ENCODE measurements around the gene CHMP2A. TPM values are rescaled to one million over a fixed set of nuclear protein-coding genes. Genes with fewer than 3 reads are reported as not detected.

Gene CHMP2A
- polyA plus RNA-seq, 1 of the 3 experiments (the other 2 are of a cell fraction) = 381 TPM

DNA sequence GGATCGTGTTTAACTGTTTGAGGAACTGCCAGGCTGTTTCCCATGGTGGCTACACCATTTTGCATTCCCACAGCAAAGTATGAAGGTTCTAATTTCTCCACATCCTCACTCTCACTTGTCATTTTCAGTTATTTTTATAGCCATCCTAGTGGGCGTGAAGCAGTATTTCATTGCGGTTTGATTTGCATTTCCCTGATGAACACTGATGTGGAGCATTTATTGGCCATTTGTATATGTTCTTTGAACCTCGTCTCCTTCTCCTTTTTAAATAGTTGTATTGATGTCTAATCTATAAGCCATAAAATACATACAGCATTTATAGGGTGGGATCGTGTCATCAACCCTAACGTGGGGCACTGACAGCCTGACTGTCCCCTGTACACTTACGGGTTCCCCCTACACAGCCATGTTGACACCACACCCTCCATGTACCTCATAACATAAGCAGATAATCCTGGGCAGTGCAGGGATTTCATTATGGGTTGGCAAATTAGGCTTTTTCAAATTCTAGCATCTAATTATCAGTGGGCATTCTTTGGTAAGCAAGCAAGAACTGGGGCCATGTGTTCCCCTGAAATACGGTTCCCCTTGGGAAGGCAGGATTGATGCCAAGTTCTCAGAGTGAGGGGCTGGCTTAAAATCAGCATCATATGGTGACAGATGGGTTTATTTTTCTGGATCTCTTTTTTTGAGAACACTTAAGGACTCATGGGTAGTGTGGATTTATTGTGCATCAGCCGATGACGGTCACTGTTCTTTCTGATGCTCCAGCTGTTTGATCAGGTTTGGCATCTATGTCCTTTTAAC, 23.7 kb downstream of the CHMP2A start:
- POLR2A ChIA-PET = interaction anchor here (1.2 kb wide), 1 partner anchor 11 kb away, joined by 4 read pairs; the partner anchor contains the start of gene ZBTB45
- WGBS (ENCODE audit: low lambda C conversion rate) = 36% methylated on average over 10 of the region's 10 CpGs
- H2AFZ ChIP-seq (ENCODE audit: low read depth) = no peak overlapping the region
- no peaks in the 10 kb centered on the region for H3K9me2 ChIP-seq
- no peaks in the 10 kb centered on the region for H3K9me3 ChIP-seq
- CTCF ChIA-PET = no interaction called here
- TF ChIP-seq SIN3A (IDR thresholded peaks at IDR 0.05; ENCODE audit: borderline replicate concordance, low read depth, low read length) (no peak), GATA2 (CRISPR knock-in tag; IDR thresholded peaks at IDR 0.05) (no peak), RAD21 (IDR thresholded peaks at IDR 0.05; ENCODE audit: low read length) (no peak), CHD2 (IDR thresholded peaks at IDR 0.05; ENCODE audit: low read length, partially characterized antibody) (no peak), POLR2AphosphoS5 (IDR thresholded peaks at IDR 0.05; ENCODE audit: low read depth, low read length) (no peak), NFIC (IDR thresholded peaks at IDR 0.05; ENCODE audit: borderline replicate concordance) (no peak), MEF2A (IDR thresholded peaks at IDR 0.05; ENCODE audit: borderline replicate concordance, low read depth) (no peak), FOXM1 (IDR thresholded peaks at IDR 0.05; ENCODE audit: low read depth) (no peak), MXI1 (IDR thresholded peaks at IDR 0.05; ENCODE audit: low read depth, low read length) (no peak), YY1 (IDR thresholded peaks at IDR 0.05; ENCODE audit: low read depth) (no peak), JUND (IDR thresholded peaks at IDR 0.05) (no peak), RCOR1 (IDR thresholded peaks at IDR 0.05; ENCODE audit: low read length) (no peak), SMC3 (IDR thresholded peaks at IDR 0.05; ENCODE audit: low read depth, low read length) (no peak)
- TF ChIP-seq, protein P1, sequence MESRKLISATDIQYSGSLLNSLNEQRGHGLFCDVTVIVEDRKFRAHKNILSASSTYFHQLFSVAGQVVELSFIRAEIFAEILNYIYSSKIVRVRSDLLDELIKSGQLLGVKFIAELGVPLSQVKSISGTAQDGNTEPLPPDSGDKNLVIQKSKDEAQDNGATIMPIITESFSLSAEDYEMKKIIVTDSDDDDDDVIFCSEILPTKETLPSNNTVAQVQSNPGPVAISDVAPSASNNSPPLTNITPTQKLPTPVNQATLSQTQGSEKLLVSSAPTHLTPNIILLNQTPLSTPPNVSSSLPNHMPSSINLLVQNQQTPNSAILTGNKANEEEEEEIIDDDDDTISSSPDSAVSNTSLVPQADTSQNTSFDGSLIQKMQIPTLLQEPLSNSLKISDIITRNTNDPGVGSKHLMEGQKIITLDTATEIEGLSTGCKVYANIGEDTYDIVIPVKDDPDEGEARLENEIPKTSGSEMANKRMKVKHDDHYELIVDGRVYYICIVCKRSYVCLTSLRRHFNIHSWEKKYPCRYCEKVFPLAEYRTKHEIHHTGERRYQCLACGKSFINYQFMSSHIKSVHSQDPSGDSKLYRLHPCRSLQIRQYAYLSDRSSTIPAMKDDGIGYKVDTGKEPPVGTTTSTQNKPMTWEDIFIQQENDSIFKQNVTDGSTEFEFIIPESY (IDR thresholded peaks at IDR 0.05; ENCODE audit: borderline replicate concordance, low read depth) = no peak
- TF ChIP-seq, protein P2, sequence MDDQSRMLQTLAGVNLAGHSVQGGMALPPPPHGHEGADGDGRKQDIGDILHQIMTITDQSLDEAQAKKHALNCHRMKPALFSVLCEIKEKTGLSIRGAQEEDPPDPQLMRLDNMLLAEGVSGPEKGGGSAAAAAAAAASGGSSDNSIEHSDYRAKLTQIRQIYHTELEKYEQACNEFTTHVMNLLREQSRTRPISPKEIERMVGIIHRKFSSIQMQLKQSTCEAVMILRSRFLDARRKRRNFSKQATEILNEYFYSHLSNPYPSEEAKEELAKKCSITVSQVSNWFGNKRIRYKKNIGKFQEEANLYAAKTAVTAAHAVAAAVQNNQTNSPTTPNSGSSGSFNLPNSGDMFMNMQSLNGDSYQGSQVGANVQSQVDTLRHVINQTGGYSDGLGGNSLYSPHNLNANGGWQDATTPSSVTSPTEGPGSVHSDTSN (IDR thresholded peaks at IDR 0.05) = no peak
- TF ChIP-seq, protein P3, sequence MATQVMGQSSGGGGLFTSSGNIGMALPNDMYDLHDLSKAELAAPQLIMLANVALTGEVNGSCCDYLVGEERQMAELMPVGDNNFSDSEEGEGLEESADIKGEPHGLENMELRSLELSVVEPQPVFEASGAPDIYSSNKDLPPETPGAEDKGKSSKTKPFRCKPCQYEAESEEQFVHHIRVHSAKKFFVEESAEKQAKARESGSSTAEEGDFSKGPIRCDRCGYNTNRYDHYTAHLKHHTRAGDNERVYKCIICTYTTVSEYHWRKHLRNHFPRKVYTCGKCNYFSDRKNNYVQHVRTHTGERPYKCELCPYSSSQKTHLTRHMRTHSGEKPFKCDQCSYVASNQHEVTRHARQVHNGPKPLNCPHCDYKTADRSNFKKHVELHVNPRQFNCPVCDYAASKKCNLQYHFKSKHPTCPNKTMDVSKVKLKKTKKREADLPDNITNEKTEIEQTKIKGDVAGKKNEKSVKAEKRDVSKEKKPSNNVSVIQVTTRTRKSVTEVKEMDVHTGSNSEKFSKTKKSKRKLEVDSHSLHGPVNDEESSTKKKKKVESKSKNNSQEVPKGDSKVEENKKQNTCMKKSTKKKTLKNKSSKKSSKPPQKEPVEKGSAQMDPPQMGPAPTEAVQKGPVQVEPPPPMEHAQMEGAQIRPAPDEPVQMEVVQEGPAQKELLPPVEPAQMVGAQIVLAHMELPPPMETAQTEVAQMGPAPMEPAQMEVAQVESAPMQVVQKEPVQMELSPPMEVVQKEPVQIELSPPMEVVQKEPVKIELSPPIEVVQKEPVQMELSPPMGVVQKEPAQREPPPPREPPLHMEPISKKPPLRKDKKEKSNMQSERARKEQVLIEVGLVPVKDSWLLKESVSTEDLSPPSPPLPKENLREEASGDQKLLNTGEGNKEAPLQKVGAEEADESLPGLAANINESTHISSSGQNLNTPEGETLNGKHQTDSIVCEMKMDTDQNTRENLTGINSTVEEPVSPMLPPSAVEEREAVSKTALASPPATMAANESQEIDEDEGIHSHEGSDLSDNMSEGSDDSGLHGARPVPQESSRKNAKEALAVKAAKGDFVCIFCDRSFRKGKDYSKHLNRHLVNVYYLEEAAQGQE (IDR thresholded peaks at IDR 0.05; ENCODE audit: low read depth, low read length) = no peak
- TF ChIP-seq, protein P4, sequence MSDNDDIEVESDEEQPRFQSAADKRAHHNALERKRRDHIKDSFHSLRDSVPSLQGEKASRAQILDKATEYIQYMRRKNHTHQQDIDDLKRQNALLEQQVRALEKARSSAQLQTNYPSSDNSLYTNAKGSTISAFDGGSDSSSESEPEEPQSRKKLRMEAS (IDR thresholded peaks at IDR 0.05; ENCODE audit: low read depth) = no peak
- H3K36me3 ChIP-seq (replicated peaks in 1 of 2; ENCODE audit: control insufficient read depth in 1 of 2, insufficient read depth in 2 of 2, low read length in 1 of 2) = no peaks in the 10 kb centered on the region
- no peaks in the 10 kb centered on the region for H3K79me2 ChIP-seq (ENCODE audit: insufficient read depth)
- H3K27ac ChIP-seq (ENCODE audit: low read depth in 2 of 2, low read length in 1 of 2) = no peak overlapping the region
- H4K20me1 ChIP-seq (ENCODE audit: insufficient read depth) = no peaks in the 10 kb centered on the region
- DNase-seq = no peak
- H3K4me3 ChIP-seq (ENCODE audit: low read depth in 2 of 2, low read length in 1 of 2) = no peak overlapping the region
- H3K27me3 ChIP-seq (ENCODE audit: insufficient read depth) = peaks cover 22% of the 10 kb centered on the region; the same call in 1 of the 2 replicates
- no peak overlapping the region for H3K4me2 ChIP-seq
- no peaks in the 10 kb centered on the region; a peak in 1 of 4 replicates for H3K4me1 ChIP-seq (ENCODE audit: control insufficient read depth in 1 of 2, insufficient read depth in 2 of 2, low read depth in 1 of 2, low read length in 1 of 2)
- H3F3A ChIP-seq (replicated peaks; ENCODE audit: insufficient read depth) = no peaks in the 10 kb centered on the region
- no peak overlapping the region for H3K9ac ChIP-seq

Measured in SK-N-SH (cell line).